H9 (cell line): ENCODE results near the gene PCDHGA10. TPM values are rescaled to one million over a fixed set of nuclear protein-coding genes. Genes with fewer than 3 reads are reported as not detected.

Source experiments
- DNase-seq: peaks from one replicate; pipeline ENCODE4 v3.0.0-alpha.2; 2017
- H2AFZ ChIP-seq: one replicate; pipeline ENCODE4 v1.6.1; 2013; ENCODE audit warnings: mild to moderate bottlenecking, low read length, control low read depth, moderate library complexity
- H2AK5ac ChIP-seq: 2 replicates; pipeline ENCODE4 v1.6.1; 2013; ENCODE audit warnings: low read length, control low read depth, mixed read lengths; ENCODE audit not compliant: insufficient read length
- H2BK120ac ChIP-seq: one replicate; pipeline ENCODE4 v1.6.1; 2013; ENCODE audit warnings: low read depth, mild to moderate bottlenecking, low read length, control low read depth, inconsistent platforms; ENCODE audit not compliant: poor library complexity, severe bottlenecking
- H2BK12ac ChIP-seq: 2 replicates; pipeline ENCODE4 v1.6.1; 2013; ENCODE audit warnings: low read length, control low read depth, mixed read lengths, low read depth; ENCODE audit not compliant: insufficient read length
- H2BK15ac ChIP-seq: 2 replicates; pipeline ENCODE4 v1.6.1; 2013; ENCODE audit warnings: low read depth, low read length, control low read depth
- H2BK20ac ChIP-seq: one replicate; pipeline ENCODE4 v1.6.1; 2013; ENCODE audit warnings: low read depth, mild to moderate bottlenecking, low read length, control low read depth, inconsistent platforms; ENCODE audit not compliant: poor library complexity, severe bottlenecking
- H2BK5ac ChIP-seq: 2 replicates; pipeline ENCODE4 v1.6.1; 2013; ENCODE audit warnings: low read length, control low read depth, mixed read lengths; ENCODE audit not compliant: insufficient read length
- H3K14ac ChIP-seq: 2 replicates; pipeline ENCODE4 v1.6.1; 2013; ENCODE audit warnings: low read length, control low read depth; ENCODE audit not compliant: insufficient read depth
- H3K18ac ChIP-seq: 2 replicates; pipeline ENCODE4 v1.6.1; 2013; ENCODE audit warnings: low read depth, mild to moderate bottlenecking, mixed read lengths, low read length, control low read depth; ENCODE audit not compliant: insufficient read length
- H3K23ac ChIP-seq: 2 replicates; pipeline ENCODE4 v1.6.1; 2013; ENCODE audit warnings: low read length, control low read depth, mixed read lengths, low read depth; ENCODE audit not compliant: insufficient read length
- H3K23me2 ChIP-seq: 2 replicates; pipeline ENCODE4 v1.6.1; 2013; ENCODE audit warnings: low read depth, mild to moderate bottlenecking, mixed read lengths, low read length, control low read depth; ENCODE audit not compliant: insufficient read length, poor library complexity, severe bottlenecking
- H3K27ac ChIP-seq: 2 replicates; pipeline ENCODE4 v1.5.1; 2013; ENCODE audit warnings: low read length, control low read depth, mixed read lengths, low read depth; ENCODE audit not compliant: insufficient read length
- H3K27me3 ChIP-seq: 2 replicates; pipeline ENCODE4 v1.6.1; 2013; ENCODE audit warnings: low read length, control low read depth, inconsistent platforms; ENCODE audit not compliant: insufficient read depth
- H3K4ac ChIP-seq: 2 replicates; pipeline ENCODE4 v1.6.1; 2013; ENCODE audit warnings: low read depth, mild to moderate bottlenecking, control low read depth, inconsistent platforms, low read length, moderate library complexity
- H3K4me1 ChIP-seq: 2 replicates; pipeline ENCODE4 v1.6.1; 2013; ENCODE audit warnings: low read length, control low read depth, inconsistent platforms; ENCODE audit not compliant: insufficient read depth
- H3K4me2 ChIP-seq: 2 replicates; pipeline ENCODE4 v1.6.1; 2013; ENCODE audit warnings: low read length, control low read depth, mixed read lengths; ENCODE audit not compliant: insufficient read length, insufficient read depth
- H3K56ac ChIP-seq: 2 replicates; pipeline ENCODE4 v1.6.1; 2013; ENCODE audit warnings: low read depth, mild to moderate bottlenecking, mixed read lengths, low read length, control low read depth; ENCODE audit not compliant: insufficient read length
- H3K79me1 ChIP-seq: 2 replicates; pipeline ENCODE4 v1.6.1; 2013; ENCODE audit warnings: low read depth, mild to moderate bottlenecking, moderate library complexity, low read length, control low read depth, inconsistent platforms; ENCODE audit not compliant: insufficient read depth, poor library complexity, severe bottlenecking
- H3K79me2 ChIP-seq: 2 replicates; pipeline ENCODE4 v1.6.1; 2013; ENCODE audit warnings: low read length, control low read depth, inconsistent platforms; ENCODE audit not compliant: insufficient read depth
- H3K9ac ChIP-seq: 2 replicates; pipeline ENCODE4 v1.6.1; 2013; ENCODE audit warnings: low read length, control low read depth, mixed read lengths; ENCODE audit not compliant: insufficient read length; ENCODE audit errors: extremely low read depth
- H3K9me3 ChIP-seq: one replicate; pipeline ENCODE4 v1.6.1; 2013; ENCODE audit warnings: low read depth, low read length, inconsistent platforms; ENCODE audit not compliant: control insufficient read depth
- H3T11ph ChIP-seq: one replicate; pipeline ENCODE4 v1.6.1; 2013; ENCODE audit warnings: mild to moderate bottlenecking, low read length, control low read depth, inconsistent platforms
- H4K20me1 ChIP-seq: one replicate; pipeline ENCODE4 v1.6.1; 2013; ENCODE audit not compliant: control insufficient read depth, insufficient read length, insufficient read depth
- H4K5ac ChIP-seq: 2 replicates; pipeline ENCODE4 v1.6.1; 2013; ENCODE audit warnings: low read depth, mild to moderate bottlenecking, mixed read lengths, low read length, control low read depth; ENCODE audit not compliant: insufficient read length
- H4K8ac ChIP-seq: replicated peaks from 2 replicates; pipeline ENCODE4 v1.6.1; 2013; ENCODE audit warnings: low read length, control low read depth, mixed read lengths, low read depth; ENCODE audit not compliant: insufficient read length
- H4K91ac ChIP-seq: 2 replicates; pipeline ENCODE4 v1.6.1; 2013; ENCODE audit warnings: low read depth, mild to moderate bottlenecking, moderate library complexity, mixed read lengths, low read length, control low read depth; ENCODE audit not compliant: insufficient read length
- H3K27ac Mint-ChIP-seq, 3 experiments: 2 replicates in 2 of 3; 3 replicates in 1 of 3; pipeline ENCODE4 v1.8.0; 2020 to 2021; ENCODE audit warnings: mixed read lengths in 3 of 3, mild to moderate bottlenecking in 1 of 3, moderate library complexity in 1 of 3
- H3K27me3 Mint-ChIP-seq: 2 replicates; pipeline ENCODE4 v1.8.0; 2021; ENCODE audit warnings: low read depth, mild to moderate bottlenecking, moderate library complexity, mixed read lengths
- H3K36me3 Mint-ChIP-seq, 3 experiments: 2 replicates in 2 of 3; 3 replicates in 1 of 3; pipeline ENCODE4 v1.8.0; 2020 to 2021; ENCODE audit warnings: low read depth in 3 of 3, mixed read lengths in 3 of 3; ENCODE audit not compliant: insufficient read depth in 1 of 3
- H3K4me1 Mint-ChIP-seq, 2 experiments: 2 replicates each; pipeline ENCODE4 v1.8.0; 2020; ENCODE audit warnings: mixed read lengths in 2 of 2
- H3K4me3 Mint-ChIP-seq, 2 experiments: 2 replicates in 1 of 2; 3 replicates in 1 of 2; pipeline ENCODE4 v1.8.0; 2020 to 2021; ENCODE audit warnings: mild to moderate bottlenecking in 2 of 2, mixed read lengths in 2 of 2, moderate library complexity in 1 of 2
- H3K9me3 Mint-ChIP-seq, 2 experiments: 2 replicates in 1 of 2; 3 replicates in 1 of 2; pipeline ENCODE4 v1.8.0; 2020; ENCODE audit warnings: mild to moderate bottlenecking in 2 of 2, mixed read lengths in 2 of 2, moderate library complexity in 1 of 2
- CTCF ChIP-seq: fragments of 200-600 bp; sonication (generic); conservative IDR thresholded peaks from 3 replicates; pipeline ENCODE4 v1.8.0; 2021; ENCODE audit warnings: antibody characterized with exemption, mild to moderate bottlenecking
- WGBS: extraction: QIAGEN DNeasy Blood & Tissue Kit; methylation state at CpG from one replicate; pipeline ENCODE4 v1.1.7; 2013; ENCODE audit warnings: missing lambda C conversion rate, low lambda C conversion rate, mixed read lengths; ENCODE audit not compliant: insufficient read length; ENCODE audit errors: extremely low coverage; 5-methylcytosine and 5-hydroxymethylcytosine counted together
- total RNA-seq: library from RNA; stranded (reverse); gene quantifications from 2 replicates; pipeline ENCODE4 v1.2.1, GENCODE V29; 2021

The PCDHGA10 gene
- total RNA-seq, 1 experiment from 2014 or later = 15.1 TPM

- Histone ChIP-seq H3K4ac (no peak overlapping the region), H2BK120ac (no peak overlapping the region), H3K9me3 (peaks cover 13% of the 10 kb centered on the region), H3K9ac (no peak overlapping the region), H4K5ac (no peak overlapping the region), H3K79me1 (no peaks in the 10 kb centered on the region), H4K8ac (no peak overlapping the region), H3K14ac (no peak overlapping the region), H3K23me2 (peaks cover 7% of the 10 kb centered on the region), H3K4me2 (no peak overlapping the region), H3K23ac (no peak overlapping the region), H4K91ac (no peak overlapping the region), H4K20me1 (no peaks in the 10 kb centered on the region), H3K18ac (no peak overlapping the region), H2BK20ac (no peak overlapping the region), H3K4me1 (no peaks in the 10 kb centered on the region), H2BK12ac (no peak overlapping the region), H3K79me2 (no peaks in the 10 kb centered on the region), H3K27me3 (no peaks in the 10 kb centered on the region; the same call in 1 of the 2 replicates), H3K27ac (no peak overlapping the region), H3K56ac (no peak overlapping the region), H2BK5ac (no peak overlapping the region), H2BK15ac (no peak overlapping the region), H2AK5ac (no peak overlapping the region), H2AFZ (no peak overlapping the region), H3T11ph (no peak overlapping the region)
- no CpG with 5 or more reads among the region's 74 CpGs for whole genome bisulfite sequencing
- Mint-ChIP-seq H3K9me3 (peaks cover 67 to 79% of the 10 kb centered on the region in 2 experiments), H3K27ac (no peak overlapping the region), H3K4me3 (peak overlapping the region in 1 of 2 experiments; percentile 86; a peak in 1 of 5 replicates), H3K27me3 (peaks cover 17% of the 10 kb centered on the region), H3K4me1 (peaks cover 4 to 13% of the 10 kb centered on the region in 2 experiments; a peak in 3 of 4 replicates), H3K36me3 (peaks cover 58 to 86% (median 65%) of the 10 kb centered on the region in 3 experiments)
- peak; percentile 28 for DNase-seq
- no peak for TF ChIP-seq CTCF
Observed at GRCh38 chr5:141419074-141419880, 6.5 kb downstream of the PCDHGA10 start.
